Adrenal gland (tissue), 12 donors: ENCODE data around the gene JAM2. TPM values are rescaled to one million over a fixed set of nuclear protein-coding genes. Genes with fewer than 3 reads are reported as not detected.

ENCODE experiments used
- DNase-seq, 7 donors: peaks; one replicate each; pipeline ENCODE4 v3.0.0-alpha.2; 2019 to 2020
- H3K27ac ChIP-seq, 5 donors: fragments of 200-600 bp; sonication (generic) in 4 of 5; 1 replicate in 3 of 5; 2 replicates in 2 of 5; pipeline versions ENCODE4 v1.5.1 to v1.8.0; 2016 to 2020; ENCODE audit warnings: mild to moderate bottlenecking in 1 of 5
- H3K27me3 ChIP-seq: fragments of 200-600 bp; 2 replicates; pipeline ENCODE4 v1.8.0; 2021
- H3K36me3 ChIP-seq, 2 donors: fragments of 200-600 bp; replicated peaks in 1 of 2; 1 replicate in 1 of 2; 2 replicates in 1 of 2; pipeline versions ENCODE4 v1.5.1 to v1.8.0; 2018 to 2022
- H3K4me1 ChIP-seq, 2 donors: fragments of 200-600 bp; replicated peaks in 1 of 2; 1 replicate in 1 of 2; 2 replicates in 1 of 2; pipeline versions ENCODE4 v1.5.1 to v1.8.0; 2018 to 2021
- H3K4me3 ChIP-seq, 4 donors: fragments of 200-600 bp; sonication (generic) in 3 of 4; one replicate each; pipeline ENCODE4 v1.5.1; 2016 to 2018
- H3K9me3 ChIP-seq, 3 donors: fragments of 200-600 bp; sonication (generic) in 1 of 3; replicated peaks in 1 of 3; 1 replicate in 2 of 3; 2 replicates in 1 of 3; pipeline versions ENCODE4 v1.5.1 to v1.8.0; 2016 to 2021
- POLR2A ChIP-seq, 2 donors: fragments of 450-650 bp; IDR thresholded peaks; one replicate each; pipeline ENCODE4 v1.6.1; 2017; ENCODE audit warnings: antibody characterized with exemption in 2 of 2, mild to moderate bottlenecking in 2 of 2, moderate library complexity in 1 of 2
- WGBS, 4 donors: extraction: QIAGEN DNeasy Blood & Tissue Kit in 2 of 4; methylation state at CpG; one replicate each; pipeline versions ENCODE4 v1.1.5 to v1.1.7; 2013 to 2017; 5-methylcytosine and 5-hydroxymethylcytosine counted together
- intact Hi-C, 2 donors: fragments of 100-400 bp; cut with DNase I; formaldehyde crosslinking; loops; one replicate each; pipeline versions ENCODE4 v1.14.1 to v1.15.0; 2022 to 2023
- polyA plus RNA-seq, 3 donors: library from polyadenylated mRNA; stranded (reverse); fragments of 200-250 nt in 2 of 3; fragments of 350-450 nt in 1 of 3; fragmentation: Illumina TruSeq in 1 of 3; extraction: RNeasy Lipid Tissue Mini Kit (QIAGEN cat#74804) in 1 of 3; gene quantifications; one replicate each; pipeline ENCODE4 v1.2.3, GENCODE V29; 2013 to 2014
- total RNA-seq, 9 donors: library from RNA; depleted of rRNA in 4 of 9; stranded (reverse); fragments of >200 nt in 4 of 9; fragments of 120-200 nt in 1 of 9; fragmentation: NEBNext Ultra II Directional in 1 of 9; extraction: Animal tissue kit (Norgen Biotek cat#: 25700) in 1 of 9; gene quantifications; one replicate each; pipeline versions ENCODE4 v1.1.0 to v1.2.4, GENCODE V29; 2013 to 2023
- TF ChIP-seq, protein P1 (sequence below), 6 experiments: fragments of 450-650 bp in 4 of 6; fragments of 200-600 bp in 2 of 6; sonication (generic) in 1 of 6; IDR thresholded peaks; 1 replicate in 5 of 6; 2 replicates in 1 of 6; pipeline versions ENCODE4 v1.5.1 to v1.8.0; 2016 to 2021; ENCODE audit warnings: antibody characterized with exemption in 6 of 6, mild to moderate bottlenecking in 2 of 6, moderate library complexity in 1 of 6
- donor health status: healthy with polysubstance abuse.
- donor health status: Bipolar disorder and iron deficiency.
- donor health status: DM: yes; HTN: yes; CAD: no.
- donor health status: DM: no; HTN: no; CAD: no.
- donor health status: DM: no; HTN: no; CAD: no.
- donor health status: DM: yes; HTN: yes; CAD: no.

Gene JAM2
- total and polyA plus RNA-seq, 12 donors, result 2.1 to 38.6 (median 17.7) TPM

DNA sequence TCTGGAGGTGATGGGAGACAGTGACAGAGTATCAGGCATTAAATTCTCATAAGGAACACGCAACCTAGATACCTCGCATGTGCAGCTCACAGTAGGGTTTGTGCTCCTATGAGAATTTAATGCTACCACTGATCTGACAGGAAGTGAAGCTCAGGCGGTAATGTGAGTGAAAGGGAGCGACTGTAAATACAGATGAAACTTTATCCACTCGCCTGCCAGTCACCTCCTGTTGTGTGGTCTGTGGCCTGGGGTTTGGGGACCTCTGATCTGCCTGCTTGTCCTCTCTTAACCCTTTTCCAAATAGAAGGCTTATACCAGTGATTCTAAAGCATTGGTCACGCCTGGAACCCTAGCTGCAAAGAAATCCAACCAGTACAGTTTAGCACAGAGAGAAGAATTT is 111.0 kb downstream of the JAM2 start:
- no peak for DNase-seq
- TF ChIP-seq, protein P1, sequence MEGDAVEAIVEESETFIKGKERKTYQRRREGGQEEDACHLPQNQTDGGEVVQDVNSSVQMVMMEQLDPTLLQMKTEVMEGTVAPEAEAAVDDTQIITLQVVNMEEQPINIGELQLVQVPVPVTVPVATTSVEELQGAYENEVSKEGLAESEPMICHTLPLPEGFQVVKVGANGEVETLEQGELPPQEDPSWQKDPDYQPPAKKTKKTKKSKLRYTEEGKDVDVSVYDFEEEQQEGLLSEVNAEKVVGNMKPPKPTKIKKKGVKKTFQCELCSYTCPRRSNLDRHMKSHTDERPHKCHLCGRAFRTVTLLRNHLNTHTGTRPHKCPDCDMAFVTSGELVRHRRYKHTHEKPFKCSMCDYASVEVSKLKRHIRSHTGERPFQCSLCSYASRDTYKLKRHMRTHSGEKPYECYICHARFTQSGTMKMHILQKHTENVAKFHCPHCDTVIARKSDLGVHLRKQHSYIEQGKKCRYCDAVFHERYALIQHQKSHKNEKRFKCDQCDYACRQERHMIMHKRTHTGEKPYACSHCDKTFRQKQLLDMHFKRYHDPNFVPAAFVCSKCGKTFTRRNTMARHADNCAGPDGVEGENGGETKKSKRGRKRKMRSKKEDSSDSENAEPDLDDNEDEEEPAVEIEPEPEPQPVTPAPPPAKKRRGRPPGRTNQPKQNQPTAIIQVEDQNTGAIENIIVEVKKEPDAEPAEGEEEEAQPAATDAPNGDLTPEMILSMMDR (IDR thresholded peaks at IDR 0.05), result no peak
- TF ChIP-seq POLR2A (IDR thresholded peaks at IDR 0.05), result no peak
- intact Hi-C loops, result no loop called here
- H3K27ac ChIP-seq, result no peak overlapping the region
- H3K9me3 ChIP-seq, result no peaks in the 10 kb centered on the region
- H3K27me3 ChIP-seq, result no peaks in the 10 kb centered on the region
- WGBS, 4 donors, result 88 to 91% (median 90%) methylated on average over 6 of the region's 6 CpGs
- no peak overlapping the region for H3K4me3 ChIP-seq
- no peaks in the 10 kb centered on the region for H3K4me1 ChIP-seq
- H3K36me3 ChIP-seq, result peaks cover 0 to 35% of the 10 kb centered on the region in 2 donors

GRCh38 chr21:25752416-25752815 is 113.4 kb downstream of the JAM2 start:
- TF ChIP-seq, protein P1 (IDR thresholded peaks at IDR 0.05), result no peak
- no peak for TF ChIP-seq POLR2A (IDR thresholded peaks at IDR 0.05)
- no peaks in the 10 kb centered on the region for H3K9me3 ChIP-seq
- no peak overlapping the region for H3K27ac ChIP-seq
- H3K4me1 ChIP-seq, result no peaks in the 10 kb centered on the region
- H3K4me3 ChIP-seq, result no peak overlapping the region
- no peak for DNase-seq
- no peaks in the 10 kb centered on the region for H3K27me3 ChIP-seq
- 97 to 100% (median 100%) methylated on average over 1 of the region's 1 CpG for WGBS, 4 donors
- intact Hi-C loops, result no loop called here
- peaks cover 0 to 26% of the 10 kb centered on the region in 2 donors for H3K36me3 ChIP-seq

DNA sequence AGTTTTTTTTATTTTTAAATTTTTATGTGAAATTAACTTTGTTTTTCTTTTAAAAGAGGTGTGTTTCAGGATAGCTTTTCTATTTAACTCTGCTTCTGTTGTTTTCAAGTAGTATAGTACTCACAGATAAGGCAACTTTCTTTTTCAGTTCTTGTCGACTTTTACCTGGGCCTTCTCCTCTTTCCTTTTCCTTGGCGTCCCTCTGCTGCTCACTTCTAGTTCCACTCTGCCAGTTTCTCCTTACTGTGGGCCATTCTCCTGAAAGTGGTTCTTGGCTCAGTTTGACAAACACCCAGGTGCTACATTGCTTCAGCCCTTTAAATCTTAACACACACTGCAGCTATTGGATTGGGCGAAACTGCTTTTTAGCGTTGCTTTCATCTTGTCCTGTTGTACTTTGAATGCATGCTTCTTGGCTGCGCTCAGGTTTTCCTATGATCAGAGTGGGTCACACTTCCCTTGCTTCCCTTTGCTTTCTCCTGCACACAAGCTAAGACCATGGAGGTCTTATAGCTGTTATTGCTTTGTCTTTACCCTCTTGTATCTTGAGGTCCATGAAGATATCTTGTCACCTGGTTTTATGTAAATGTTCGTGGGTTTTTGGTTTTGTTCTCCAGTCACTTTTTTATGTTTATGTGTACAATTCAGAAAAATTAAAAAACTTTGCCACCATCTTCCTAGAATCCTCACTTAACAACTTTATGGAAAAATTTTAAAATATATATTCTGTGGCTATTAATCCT is 117.3 kb downstream of the JAM2 start:
- no peaks in the 10 kb centered on the region for H3K9me3 ChIP-seq
- H3K27ac ChIP-seq, result no peak overlapping the region
- no peaks in the 10 kb centered on the region for H3K27me3 ChIP-seq
- peak overlapping the region in 1 of 4 donors; percentile 3 for H3K4me3 ChIP-seq
- intact Hi-C loops, result no loop called here
- peaks cover 0 to 15% of the 10 kb centered on the region in 2 donors for H3K36me3 ChIP-seq
- H3K4me1 ChIP-seq, result peaks cover 0 to 11% of the 10 kb centered on the region in 2 donors
- no peak for DNase-seq
- TF ChIP-seq, protein P1 (IDR thresholded peaks at IDR 0.05), result no peak
- no peak for TF ChIP-seq POLR2A (IDR thresholded peaks at IDR 0.05)
- WGBS, 4 donors, result 73 to 80% (median 79%) methylated on average over 6 of the region's 6 CpGs

GRCh38 chr21:25757531-25757930 is 118.5 kb downstream of the JAM2 start:
- intact Hi-C loops, result no loop called here
- DNase-seq, result no peak
- H3K27ac ChIP-seq, result no peak overlapping the region
- no peaks in the 10 kb centered on the region for H3K9me3 ChIP-seq
- no peak for TF ChIP-seq POLR2A (IDR thresholded peaks at IDR 0.05)
- TF ChIP-seq, protein P1 (IDR thresholded peaks at IDR 0.05), result no peak
- no peaks in the 10 kb centered on the region for H3K27me3 ChIP-seq
- H3K4me1 ChIP-seq, result peaks cover 0 to 11% of the 10 kb centered on the region in 2 donors
- peaks cover 0 to 12% of the 10 kb centered on the region in 2 donors for H3K36me3 ChIP-seq
- no peak overlapping the region for H3K4me3 ChIP-seq
